ENCODE measurements around the gene CEMIP. TPM values are rescaled to one million over a fixed set of nuclear protein-coding genes. Genes with fewer than 3 reads are reported as not detected.

CEMIP gene
- total and polyA plus RNA-seq, 2 of the 8 experiments (the other 6 are each of a cell fraction or from before 2014, with no cell fraction given) = 0.11 to 0.60 TPM

DNA sequence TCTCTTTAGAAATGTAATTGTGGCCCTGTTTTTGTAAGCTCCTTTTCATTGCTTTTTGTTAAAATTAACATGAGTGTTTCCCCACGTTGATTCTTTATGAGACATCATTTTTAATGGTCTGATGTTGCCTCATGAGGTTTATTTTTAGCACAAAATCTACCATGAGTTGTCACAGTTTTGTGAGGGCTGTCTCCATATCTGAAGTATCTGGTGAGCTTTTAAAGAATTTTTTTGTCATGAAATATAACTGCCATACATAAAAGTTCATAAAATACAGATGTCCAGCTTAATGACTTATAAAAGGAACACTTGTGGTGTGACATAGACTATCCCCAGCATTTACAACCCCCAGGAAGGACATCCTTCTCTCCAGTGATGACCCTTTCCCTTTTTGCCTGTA lies 34.3 kb upstream of the CEMIP start (continued):
- TF ChIP-seq, protein P1, sequence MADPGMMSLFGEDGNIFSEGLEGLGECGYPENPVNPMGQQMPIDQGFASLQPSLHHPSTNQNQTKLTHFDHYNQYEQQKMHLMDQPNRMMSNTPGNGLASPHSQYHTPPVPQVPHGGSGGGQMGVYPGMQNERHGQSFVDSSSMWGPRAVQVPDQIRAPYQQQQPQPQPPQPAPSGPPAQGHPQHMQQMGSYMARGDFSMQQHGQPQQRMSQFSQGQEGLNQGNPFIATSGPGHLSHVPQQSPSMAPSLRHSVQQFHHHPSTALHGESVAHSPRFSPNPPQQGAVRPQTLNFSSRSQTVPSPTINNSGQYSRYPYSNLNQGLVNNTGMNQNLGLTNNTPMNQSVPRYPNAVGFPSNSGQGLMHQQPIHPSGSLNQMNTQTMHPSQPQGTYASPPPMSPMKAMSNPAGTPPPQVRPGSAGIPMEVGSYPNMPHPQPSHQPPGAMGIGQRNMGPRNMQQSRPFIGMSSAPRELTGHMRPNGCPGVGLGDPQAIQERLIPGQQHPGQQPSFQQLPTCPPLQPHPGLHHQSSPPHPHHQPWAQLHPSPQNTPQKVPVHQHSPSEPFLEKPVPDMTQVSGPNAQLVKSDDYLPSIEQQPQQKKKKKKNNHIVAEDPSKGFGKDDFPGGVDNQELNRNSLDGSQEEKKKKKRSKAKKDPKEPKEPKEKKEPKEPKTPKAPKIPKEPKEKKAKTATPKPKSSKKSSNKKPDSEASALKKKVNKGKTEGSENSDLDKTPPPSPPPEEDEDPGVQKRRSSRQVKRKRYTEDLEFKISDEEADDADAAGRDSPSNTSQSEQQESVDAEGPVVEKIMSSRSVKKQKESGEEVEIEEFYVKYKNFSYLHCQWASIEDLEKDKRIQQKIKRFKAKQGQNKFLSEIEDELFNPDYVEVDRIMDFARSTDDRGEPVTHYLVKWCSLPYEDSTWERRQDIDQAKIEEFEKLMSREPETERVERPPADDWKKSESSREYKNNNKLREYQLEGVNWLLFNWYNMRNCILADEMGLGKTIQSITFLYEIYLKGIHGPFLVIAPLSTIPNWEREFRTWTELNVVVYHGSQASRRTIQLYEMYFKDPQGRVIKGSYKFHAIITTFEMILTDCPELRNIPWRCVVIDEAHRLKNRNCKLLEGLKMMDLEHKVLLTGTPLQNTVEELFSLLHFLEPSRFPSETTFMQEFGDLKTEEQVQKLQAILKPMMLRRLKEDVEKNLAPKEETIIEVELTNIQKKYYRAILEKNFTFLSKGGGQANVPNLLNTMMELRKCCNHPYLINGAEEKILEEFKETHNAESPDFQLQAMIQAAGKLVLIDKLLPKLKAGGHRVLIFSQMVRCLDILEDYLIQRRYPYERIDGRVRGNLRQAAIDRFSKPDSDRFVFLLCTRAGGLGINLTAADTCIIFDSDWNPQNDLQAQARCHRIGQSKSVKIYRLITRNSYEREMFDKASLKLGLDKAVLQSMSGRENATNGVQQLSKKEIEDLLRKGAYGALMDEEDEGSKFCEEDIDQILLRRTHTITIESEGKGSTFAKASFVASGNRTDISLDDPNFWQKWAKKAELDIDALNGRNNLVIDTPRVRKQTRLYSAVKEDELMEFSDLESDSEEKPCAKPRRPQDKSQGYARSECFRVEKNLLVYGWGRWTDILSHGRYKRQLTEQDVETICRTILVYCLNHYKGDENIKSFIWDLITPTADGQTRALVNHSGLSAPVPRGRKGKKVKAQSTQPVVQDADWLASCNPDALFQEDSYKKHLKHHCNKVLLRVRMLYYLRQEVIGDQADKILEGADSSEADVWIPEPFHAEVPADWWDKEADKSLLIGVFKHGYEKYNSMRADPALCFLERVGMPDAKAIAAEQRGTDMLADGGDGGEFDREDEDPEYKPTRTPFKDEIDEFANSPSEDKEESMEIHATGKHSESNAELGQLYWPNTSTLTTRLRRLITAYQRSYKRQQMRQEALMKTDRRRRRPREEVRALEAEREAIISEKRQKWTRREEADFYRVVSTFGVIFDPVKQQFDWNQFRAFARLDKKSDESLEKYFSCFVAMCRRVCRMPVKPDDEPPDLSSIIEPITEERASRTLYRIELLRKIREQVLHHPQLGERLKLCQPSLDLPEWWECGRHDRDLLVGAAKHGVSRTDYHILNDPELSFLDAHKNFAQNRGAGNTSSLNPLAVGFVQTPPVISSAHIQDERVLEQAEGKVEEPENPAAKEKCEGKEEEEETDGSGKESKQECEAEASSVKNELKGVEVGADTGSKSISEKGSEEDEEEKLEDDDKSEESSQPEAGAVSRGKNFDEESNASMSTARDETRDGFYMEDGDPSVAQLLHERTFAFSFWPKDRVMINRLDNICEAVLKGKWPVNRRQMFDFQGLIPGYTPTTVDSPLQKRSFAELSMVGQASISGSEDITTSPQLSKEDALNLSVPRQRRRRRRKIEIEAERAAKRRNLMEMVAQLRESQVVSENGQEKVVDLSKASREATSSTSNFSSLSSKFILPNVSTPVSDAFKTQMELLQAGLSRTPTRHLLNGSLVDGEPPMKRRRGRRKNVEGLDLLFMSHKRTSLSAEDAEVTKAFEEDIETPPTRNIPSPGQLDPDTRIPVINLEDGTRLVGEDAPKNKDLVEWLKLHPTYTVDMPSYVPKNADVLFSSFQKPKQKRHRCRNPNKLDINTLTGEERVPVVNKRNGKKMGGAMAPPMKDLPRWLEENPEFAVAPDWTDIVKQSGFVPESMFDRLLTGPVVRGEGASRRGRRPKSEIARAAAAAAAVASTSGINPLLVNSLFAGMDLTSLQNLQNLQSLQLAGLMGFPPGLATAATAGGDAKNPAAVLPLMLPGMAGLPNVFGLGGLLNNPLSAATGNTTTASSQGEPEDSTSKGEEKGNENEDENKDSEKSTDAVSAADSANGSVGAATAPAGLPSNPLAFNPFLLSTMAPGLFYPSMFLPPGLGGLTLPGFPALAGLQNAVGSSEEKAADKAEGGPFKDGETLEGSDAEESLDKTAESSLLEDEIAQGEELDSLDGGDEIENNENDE (IDR thresholded peaks at IDR 0.05; ENCODE audit: insufficient replicate concordance, low read length) = no peak
- no peak for TF ChIP-seq TAF7 (optimal IDR thresholded peaks at IDR 0.05; ENCODE audit: borderline replicate concordance, low read depth, low read length)
- TF ChIP-seq, protein P2, sequence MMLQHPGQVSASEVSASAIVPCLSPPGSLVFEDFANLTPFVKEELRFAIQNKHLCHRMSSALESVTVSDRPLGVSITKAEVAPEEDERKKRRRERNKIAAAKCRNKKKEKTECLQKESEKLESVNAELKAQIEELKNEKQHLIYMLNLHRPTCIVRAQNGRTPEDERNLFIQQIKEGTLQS (IDR thresholded peaks at IDR 0.05; ENCODE audit: insufficient read depth, low read depth, low read length) = no peak
- no peak for TF ChIP-seq SIN3A (conservative IDR thresholded peaks at IDR 0.05 in 1 of 2, IDR thresholded peaks at IDR 0.05 in 1 of 2; ENCODE audit: low read depth in 1 of 2, low read length in 2 of 2)
- TF ChIP-seq RNF2 (IDR thresholded peaks at IDR 0.05; ENCODE audit: borderline replicate concordance, low read depth, low read length, missing control alignments, poor library complexity, severe bottlenecking) = no peak
- TF ChIP-seq SIX5 (IDR thresholded peaks at IDR 0.05; ENCODE audit: low read depth, low read length) = no peak
- TF ChIP-seq MAFK (IDR thresholded peaks at IDR 0.05; ENCODE audit: low read depth, low read length) = no peak
